Mucosa of descending colon (tissue), 3 donors: ENCODE data around the gene CXCR4. TPM values are rescaled to one million over a fixed set of nuclear protein-coding genes. Genes with fewer than 3 reads are reported as not detected.

Experiments used
- ATAC-seq: fragments of 200-7000 bp; cut with Tn5 transposase; one replicate; pipeline ENCODE4 v1.9.1; 2020; ENCODE audit warnings: mild to moderate bottlenecking, moderate library complexity
- DNase-seq, 3 donors: peaks; one replicate each; pipeline ENCODE4 v3.0.0-alpha.2; 2020
- H3K36me3 ChIP-seq: fragments of 200-600 bp; one replicate; pipeline ENCODE4 v1.8.0; 2021; ENCODE audit warnings: low read depth, mild to moderate bottlenecking
- H3K4me1 ChIP-seq: fragments of 200-600 bp; one replicate; pipeline ENCODE4 v1.8.0; 2021; ENCODE audit warnings: low read depth, mild to moderate bottlenecking
- H3K4me3 ChIP-seq: fragments of 200-600 bp; one replicate; pipeline ENCODE4 v1.8.0; 2021; ENCODE audit warnings: mild to moderate bottlenecking
- H3K9me3 ChIP-seq: fragments of 200-600 bp; one replicate; pipeline ENCODE4 v1.8.0; 2021; ENCODE audit warnings: mild to moderate bottlenecking
- CTCF ChIP-seq: fragments of 200-600 bp; IDR thresholded peaks from one replicate; pipeline ENCODE4 v1.8.0; 2022; ENCODE audit warnings: antibody characterized with exemption, mild to moderate bottlenecking
- intact Hi-C, 2 donors: fragments of 100-400 bp; cut with DNase I in 1 of 2; cut with micrococcal nuclease in 1 of 2; formaldehyde crosslinking; loops; one replicate each; pipeline versions ENCODE4 v1.11.0 to v1.11.1; 2022; cut with DNase I, micrococcal nuclease
- total RNA-seq, 3 donors: library from RNA; stranded (reverse); fragmentation: NEBNext Ultra II Directional in 2 of 3; extraction: Animal tissue kit (Norgen Biotek cat#: 25700) in 2 of 3; gene quantifications; one replicate each; pipeline versions ENCODE4 v1.2.1 to v1.2.4, GENCODE V29; 2021 to 2023
- donor health status: DM: no; HTN: no; CAD: no; lungs with moderate emphysema.
- donor health status: DM: no; HTN: no; CAD: no.
- donor health status: DM: no; HTN: yes; CAD: no.

Gene CXCR4
- total RNA-seq, 3 donors from 2014 or later, result 3.6 to 12.6 (median 3.9) TPM

- H3K4me3 ChIP-seq, result no peak overlapping the region
- DNase-seq (no peak), ATAC-seq (no peak)
- no peaks in the 10 kb centered on the region for H3K4me1 ChIP-seq
- H3K36me3 ChIP-seq, result no peaks in the 10 kb centered on the region
- intact Hi-C loops, result no loop called here
- no peak for TF ChIP-seq CTCF
- no peaks in the 10 kb centered on the region for H3K9me3 ChIP-seq
Observed at GRCh38 chr2:136151021-136151971, 33.3 kb upstream of the CXCR4 start.

DNA sequence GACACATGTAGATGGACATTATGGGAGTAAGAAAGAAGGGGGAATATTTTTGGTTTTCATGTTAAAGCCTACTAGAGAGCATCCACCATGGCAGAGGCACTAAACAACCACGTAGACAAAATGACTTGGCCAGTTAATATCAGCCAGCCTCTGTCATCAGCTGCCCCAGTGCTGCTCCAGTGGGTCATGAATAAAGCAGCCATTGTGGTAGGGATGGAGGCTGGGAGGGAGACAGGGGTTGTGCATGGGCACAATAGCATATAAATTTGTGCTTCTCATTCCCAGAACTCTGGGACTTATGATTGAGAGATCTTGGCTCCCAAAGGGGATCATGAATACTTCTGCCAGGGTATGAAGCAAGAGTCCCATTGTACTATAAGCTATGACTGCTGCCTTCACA, 31.1 kb upstream of the CXCR4 start:
- no peaks in the 10 kb centered on the region for H3K4me1 ChIP-seq
- no peaks in the 10 kb centered on the region for H3K36me3 ChIP-seq
- no peak for ATAC-seq
- no peak overlapping the region for H3K4me3 ChIP-seq
- intact Hi-C loops, result no loop called here
- no peak for TF ChIP-seq CTCF
- no peak for DNase-seq
- H3K9me3 ChIP-seq, result no peaks in the 10 kb centered on the region

- no peaks in the 10 kb centered on the region for H3K9me3 ChIP-seq
- no peaks in the 10 kb centered on the region for H3K4me1 ChIP-seq
- intact Hi-C loops, result no loop called here
- no peak for ATAC-seq
- no peak overlapping the region for H3K4me3 ChIP-seq
- no peak for TF ChIP-seq CTCF
- no peak for DNase-seq
- H3K36me3 ChIP-seq, result no peaks in the 10 kb centered on the region
Observed at GRCh38 chr2:136146564-136146963, 28.6 kb upstream of the CXCR4 start.

- TF ChIP-seq CTCF, result no peak
- H3K4me3 ChIP-seq, result no peak overlapping the region
- no peak for ATAC-seq
- no peaks in the 10 kb centered on the region for H3K4me1 ChIP-seq
- no peaks in the 10 kb centered on the region for H3K9me3 ChIP-seq
- no peak for DNase-seq
- intact Hi-C loops, result no loop called here
- no peaks in the 10 kb centered on the region for H3K36me3 ChIP-seq
Observed at GRCh38 chr2:136143603-136144451, 25.9 kb upstream of the CXCR4 start.

DNA sequence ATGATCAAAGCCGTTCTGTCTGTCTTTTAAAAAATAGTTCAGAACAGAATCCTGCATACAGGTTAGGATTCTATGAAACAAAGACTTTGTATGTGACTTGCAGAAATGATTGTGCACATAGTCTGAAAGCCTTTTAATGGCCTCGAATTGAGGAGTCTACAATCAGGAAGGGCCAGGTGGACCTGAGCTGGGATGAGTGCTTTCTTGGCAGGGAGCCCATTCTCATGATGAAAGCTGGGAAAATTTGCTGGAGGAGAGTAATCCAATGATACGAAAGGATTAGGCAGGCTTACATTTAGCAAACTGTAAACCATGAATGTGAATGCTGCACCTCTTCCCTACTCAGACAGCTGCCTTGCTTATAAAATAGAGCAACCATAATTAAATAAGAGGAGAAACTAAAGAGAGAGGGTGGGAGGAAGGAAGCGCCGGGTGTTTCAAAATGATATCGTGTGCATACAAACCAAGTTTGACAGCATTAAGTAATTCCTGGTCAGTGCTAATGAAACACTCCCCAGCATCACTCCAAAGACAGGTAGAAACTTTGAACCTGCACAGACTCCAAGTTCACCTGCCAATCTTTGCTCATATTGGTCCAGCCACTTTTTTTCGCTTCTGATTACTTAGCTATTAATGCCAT, 23.7 kb upstream of the CXCR4 start:
- H3K4me1 ChIP-seq, result no peaks in the 10 kb centered on the region
- ATAC-seq (no peak), DNase-seq (no peak)
- H3K4me3 ChIP-seq, result no peak overlapping the region
- intact Hi-C loops, result no loop called here
- H3K36me3 ChIP-seq, result no peaks in the 10 kb centered on the region
- no peak for TF ChIP-seq CTCF
- no peaks in the 10 kb centered on the region for H3K9me3 ChIP-seq
